ENCODE measurements around the gene PCED1A.

PCED1A gene

GRCh38 chr20:2798814-2799213, 41.6 kb downstream of the PCED1A start:
- DNase-seq (ENCODE audit: low read depth) = no peak
- no peak for TF ChIP-seq CTCF (IDR thresholded peaks at IDR 0.05; ENCODE audit: low read length, missing control alignments)
- H3K4me3 ChIP-seq (replicated peaks; ENCODE audit: low read depth, low read length) = no peak overlapping the region

GRCh38 chr20:2798095-2798805, 42.2 kb downstream of the PCED1A start:
- no peak overlapping the region for H3K4me3 ChIP-seq (replicated peaks; ENCODE audit: low read depth, low read length)
- TF ChIP-seq CTCF (IDR thresholded peaks at IDR 0.05; ENCODE audit: low read length, missing control alignments) = no peak
- no peak for DNase-seq (ENCODE audit: low read depth)

GRCh38 chr20:2797136-2797983, 43.1 kb downstream of the PCED1A start:
- no peak for DNase-seq (ENCODE audit: low read depth)
- H3K4me3 ChIP-seq (replicated peaks; ENCODE audit: low read depth, low read length) = no peak overlapping the region
- TF ChIP-seq CTCF (IDR thresholded peaks at IDR 0.05; ENCODE audit: low read length, missing control alignments) = no peak

GRCh38 chr20:2796011-2796660, 44.3 kb downstream of the PCED1A start:
- no peak overlapping the region for H3K4me3 ChIP-seq (replicated peaks; ENCODE audit: low read depth, low read length)
- TF ChIP-seq CTCF (IDR thresholded peaks at IDR 0.05; ENCODE audit: low read length, missing control alignments) = no peak
- DNase-seq (ENCODE audit: low read depth) = no peak

GRCh38 chr20:2795451-2795850, 45.0 kb downstream of the PCED1A start:
- DNase-seq (ENCODE audit: low read depth) = no peak
- no peak overlapping the region for H3K4me3 ChIP-seq (replicated peaks; ENCODE audit: low read depth, low read length)
- no peak for TF ChIP-seq CTCF (IDR thresholded peaks at IDR 0.05; ENCODE audit: low read length, missing control alignments)

GRCh38 chr20:2794866-2795447, 45.5 kb downstream of the PCED1A start:
- H3K4me3 ChIP-seq (replicated peaks; ENCODE audit: low read depth, low read length) = no peak overlapping the region
- no peak for TF ChIP-seq CTCF (IDR thresholded peaks at IDR 0.05; ENCODE audit: low read length, missing control alignments)
- DNase-seq (ENCODE audit: low read depth) = no peak

Data from fibroblast of pulmonary artery (primary cell).